Measurements from ENCODE around the gene PITPNM3.

PITPNM3 gene

GRCh38 chr17:6476076-6476809 is 80.1 kb downstream of the PITPNM3 start:
- DNase-seq: no peak

- no peak for DNase-seq
Measured at GRCh38 chr17:6475411-6475810, 80.9 kb downstream of the PITPNM3 start.

GRCh38 chr17:6474906-6475305 is 81.4 kb downstream of the PITPNM3 start:
- DNase-seq: no peak

GRCh38 chr17:6474376-6474775 is 82.0 kb downstream of the PITPNM3 start:
- no peak for DNase-seq

- DNase-seq: peak; percentile 65
Measured at GRCh38 chr17:6473128-6473767, 83.1 kb downstream of the PITPNM3 start.

- no peak for DNase-seq
Measured at GRCh38 chr17:6472517-6472916, 83.8 kb downstream of the PITPNM3 start.

- no peak for DNase-seq
Measured at GRCh38 chr17:6471531-6472465, 84.6 kb downstream of the PITPNM3 start.

- DNase-seq: no peak
Measured at GRCh38 chr17:6470751-6471521, 85.4 kb downstream of the PITPNM3 start.

GRCh38 chr17:6470146-6470718 is 86.1 kb downstream of the PITPNM3 start:
- no peak for DNase-seq

- DNase-seq: no peak
Measured at GRCh38 chr17:6468051-6468790, 88.1 kb downstream of the PITPNM3 start.

- no peak for DNase-seq
Measured at GRCh38 chr17:6467567-6467966, 88.8 kb downstream of the PITPNM3 start.

- no peak for DNase-seq
Measured at GRCh38 chr17:6465206-6466003, 91.0 kb downstream of the PITPNM3 start.

GRCh38 chr17:6464446-6465041 is 91.8 kb downstream of the PITPNM3 start:
- no peak for DNase-seq

GRCh38 chr17:6463616-6464445 is 92.5 kb downstream of the PITPNM3 start:
- DNase-seq: no peak

GRCh38 chr17:6462692-6463091 is 93.7 kb downstream of the PITPNM3 start:
- no peak for DNase-seq

- DNase-seq: no peak
Measured at GRCh38 chr17:6461792-6462524, 94.4 kb downstream of the PITPNM3 start.

GRCh38 chr17:6461246-6461645 is 95.1 kb downstream of the PITPNM3 start:
- no peak for DNase-seq

GRCh38 chr17:6460531-6461161 is 95.7 kb downstream of the PITPNM3 start:
- DNase-seq: no peak

Measured in inflammatory macrophage treated with lipopolysaccharide for 4 hours (primary cell).